K562 (cell line): ENCODE data around the gene PLK5. TPM values are rescaled to one million over a fixed set of nuclear protein-coding genes. Genes with fewer than 3 reads are reported as not detected.

Source experiments
- CXXC5 ChIP-seq: fragments of 250-450 bp; sonication (Bioruptor Pico); IDR thresholded peaks from 2 replicates; pipeline ENCODE4 v1.8.0; 2022; ENCODE audit warnings: inconsistent platforms, mild to moderate bottlenecking, moderate library complexity
- ERF ChIP-seq: fragments of 450-650 bp; formaldehyde crosslinking; IDR thresholded peaks from 2 replicates; pipeline ENCODE4 v1.4.0; 2020; ENCODE audit warnings: mild to moderate bottlenecking, mixed read lengths
- KDM2B ChIP-seq: fragments of 250-450 bp; sonication (Bioruptor Pico); IDR thresholded peaks from 2 replicates; pipeline ENCODE4 v1.8.0; 2021; ENCODE audit warnings: mild to moderate bottlenecking, moderate library complexity
- TSHZ1 ChIP-seq: fragments of 250-450 bp; sonication (Bioruptor Pico); IDR thresholded peaks from 2 replicates; pipeline ENCODE4 v1.4.0; 2020; ENCODE audit warnings: mild to moderate bottlenecking, moderate library complexity
- ZBTB11 ChIP-seq, 3 experiments: fragments of 200-800 bp in 1 of 3; fragments of 250-450 bp in 1 of 3; fragments of 450-650 bp in 1 of 3; sonication (Bioruptor Pico) in 1 of 3; sonication (Bioruptor generic) in 1 of 3; formaldehyde crosslinking in 1 of 3; IDR thresholded peaks; 2 replicates each; pipeline versions ENCODE4 v1.6.1 to v1.8.0; 2016 to 2022; ENCODE audit warnings: mild to moderate bottlenecking in 2 of 3, missing genetic modification characterization in 2 of 3, missing compliant biosample characterization in 1 of 3, moderate library complexity in 1 of 3
- polyA plus RNA-seq, 8 experiments: library from polyadenylated mRNA; depleted of rRNA in 4 of 8; stranded (reverse) in 5 of 8; unstranded in 3 of 8; fragments of >200 nt; fragmentation: Nextera tagmentation in 2 of 8; fragmentation: Illumina TruSeq in 1 of 8; extraction: Ambion mirVana in 2 of 8; extraction: Trizol in 1 of 8; gene quantifications; 2 replicates each; pipeline versions ENCODE4 v1.2.1 to v1.2.3, GENCODE V29; 2011 to 2014; ENCODE audit warnings: inconsistent platforms in 1 of 8, missing spikeins in 1 of 8
- total RNA-seq, 7 experiments: library from RNA; depleted of rRNA in 6 of 7; stranded (reverse); fragments of >200 nt in 6 of 7; fragmentation: Illumina TruSeq in 2 of 7; extraction: Trizol in 2 of 7; gene quantifications; 2 replicates each; pipeline versions ENCODE4 v1.2.1 to v1.2.3, GENCODE V29; 2011 to 2021; ENCODE audit warnings: low replicate concordance in 1 of 7
- TF ChIP-seq, protein P1 (sequence below), 2 experiments: IDR thresholded peaks; 2 replicates each; pipeline ENCODE4 v1.6.1; 2011; ENCODE audit warnings: borderline replicate concordance in 1 of 2, control low read depth in 1 of 2, low read depth in 1 of 2, low read length in 1 of 2, mild to moderate bottlenecking in 1 of 2, mixed read lengths in 1 of 2, moderate library complexity in 1 of 2; ENCODE audit not compliant: insufficient read depth in 1 of 2, insufficient read length in 1 of 2, poor library complexity in 1 of 2, severe bottlenecking in 1 of 2; ENCODE audit errors: extremely low read depth in 1 of 2
- TF ChIP-seq, protein P2 (sequence below): fragments of 250-450 bp; sonication (Bioruptor Pico); IDR thresholded peaks from 2 replicates; pipeline ENCODE4 v1.4.0; 2020
- TF ChIP-seq, protein P3 (sequence below): sonication (generic); formaldehyde crosslinking; IDR thresholded peaks from 2 replicates; pipeline ENCODE4 v1.8.0; 2022; ENCODE audit warnings: mild to moderate bottlenecking, missing genetic modification reagents

PLK5 gene
- total and polyA plus RNA-seq, 9 of the 15 experiments (the other 6 are each of a cell fraction or from before 2014, with no cell fraction given) = 0.04 to 0.23 (median 0.11) TPM; not detected in 5

GRCh38 chr19:1512671-1513498 is 11.0 kb upstream of the PLK5 start, which contains the start of gene ADAMTSL5 (continued):
- TF ChIP-seq ZBTB11 (CRISPR knock-in tag; IDR thresholded peaks at IDR 0.05) (peak in 1 of 3 experiments; percentile 50; a peak in 2 of 6 replicates), CXXC5 (CRISPR knock-in tag) (peak; percentile 90), TSHZ1 (CRISPR knock-in tag) (no peak), KDM2B (CRISPR knock-in tag) (0 out of 2 replicates have a peak, but pooled peaks have one; percentile 58), ERF (CRISPR knock-in tag) (0 out of 2 replicates have a peak, but pooled peaks have one; percentile 68)
- TF ChIP-seq, protein P1, sequence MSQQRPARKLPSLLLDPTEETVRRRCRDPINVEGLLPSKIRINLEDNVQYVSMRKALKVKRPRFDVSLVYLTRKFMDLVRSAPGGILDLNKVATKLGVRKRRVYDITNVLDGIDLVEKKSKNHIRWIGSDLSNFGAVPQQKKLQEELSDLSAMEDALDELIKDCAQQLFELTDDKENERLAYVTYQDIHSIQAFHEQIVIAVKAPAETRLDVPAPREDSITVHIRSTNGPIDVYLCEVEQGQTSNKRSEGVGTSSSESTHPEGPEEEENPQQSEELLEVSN (IDR thresholded peaks at IDR 0.05; ENCODE audit: borderline replicate concordance in 1 of 2, extremely low read depth in 1 of 2, insufficient read depth in 1 of 2, insufficient read length in 1 of 2, low read depth in 1 of 2, low read length in 1 of 2, poor library complexity in 1 of 2, severe bottlenecking in 1 of 2) = peak; percentile 29 to 55
- TF ChIP-seq, protein P2, sequence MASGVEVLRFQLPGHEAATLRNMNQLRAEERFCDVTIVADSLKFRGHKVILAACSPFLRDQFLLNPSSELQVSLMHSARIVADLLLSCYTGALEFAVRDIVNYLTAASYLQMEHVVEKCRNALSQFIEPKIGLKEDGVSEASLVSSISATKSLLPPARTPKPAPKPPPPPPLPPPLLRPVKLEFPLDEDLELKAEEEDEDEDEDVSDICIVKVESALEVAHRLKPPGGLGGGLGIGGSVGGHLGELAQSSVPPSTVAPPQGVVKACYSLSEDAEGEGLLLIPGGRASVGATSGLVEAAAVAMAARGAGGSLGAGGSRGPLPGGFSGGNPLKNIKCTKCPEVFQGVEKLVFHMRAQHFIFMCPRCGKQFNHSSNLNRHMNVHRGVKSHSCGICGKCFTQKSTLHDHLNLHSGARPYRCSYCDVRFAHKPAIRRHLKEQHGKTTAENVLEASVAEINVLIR = no peak
- TF ChIP-seq, protein P3, sequence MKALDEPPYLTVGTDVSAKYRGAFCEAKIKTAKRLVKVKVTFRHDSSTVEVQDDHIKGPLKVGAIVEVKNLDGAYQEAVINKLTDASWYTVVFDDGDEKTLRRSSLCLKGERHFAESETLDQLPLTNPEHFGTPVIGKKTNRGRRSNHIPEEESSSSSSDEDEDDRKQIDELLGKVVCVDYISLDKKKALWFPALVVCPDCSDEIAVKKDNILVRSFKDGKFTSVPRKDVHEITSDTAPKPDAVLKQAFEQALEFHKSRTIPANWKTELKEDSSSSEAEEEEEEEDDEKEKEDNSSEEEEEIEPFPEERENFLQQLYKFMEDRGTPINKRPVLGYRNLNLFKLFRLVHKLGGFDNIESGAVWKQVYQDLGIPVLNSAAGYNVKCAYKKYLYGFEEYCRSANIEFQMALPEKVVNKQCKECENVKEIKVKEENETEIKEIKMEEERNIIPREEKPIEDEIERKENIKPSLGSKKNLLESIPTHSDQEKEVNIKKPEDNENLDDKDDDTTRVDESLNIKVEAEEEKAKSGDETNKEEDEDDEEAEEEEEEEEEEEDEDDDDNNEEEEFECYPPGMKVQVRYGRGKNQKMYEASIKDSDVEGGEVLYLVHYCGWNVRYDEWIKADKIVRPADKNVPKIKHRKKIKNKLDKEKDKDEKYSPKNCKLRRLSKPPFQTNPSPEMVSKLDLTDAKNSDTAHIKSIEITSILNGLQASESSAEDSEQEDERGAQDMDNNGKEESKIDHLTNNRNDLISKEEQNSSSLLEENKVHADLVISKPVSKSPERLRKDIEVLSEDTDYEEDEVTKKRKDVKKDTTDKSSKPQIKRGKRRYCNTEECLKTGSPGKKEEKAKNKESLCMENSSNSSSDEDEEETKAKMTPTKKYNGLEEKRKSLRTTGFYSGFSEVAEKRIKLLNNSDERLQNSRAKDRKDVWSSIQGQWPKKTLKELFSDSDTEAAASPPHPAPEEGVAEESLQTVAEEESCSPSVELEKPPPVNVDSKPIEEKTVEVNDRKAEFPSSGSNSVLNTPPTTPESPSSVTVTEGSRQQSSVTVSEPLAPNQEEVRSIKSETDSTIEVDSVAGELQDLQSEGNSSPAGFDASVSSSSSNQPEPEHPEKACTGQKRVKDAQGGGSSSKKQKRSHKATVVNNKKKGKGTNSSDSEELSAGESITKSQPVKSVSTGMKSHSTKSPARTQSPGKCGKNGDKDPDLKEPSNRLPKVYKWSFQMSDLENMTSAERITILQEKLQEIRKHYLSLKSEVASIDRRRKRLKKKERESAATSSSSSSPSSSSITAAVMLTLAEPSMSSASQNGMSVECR (CRISPR knock-in tag) = peak; percentile 70; the same call in 1 of the 2 replicates
